HepG2 (cell line): ENCODE data around the gene CYP27B1. TPM values are rescaled to one million over a fixed set of nuclear protein-coding genes. Genes with fewer than 3 reads are reported as not detected.

Experiments
- BCL3 ChIP-seq: sonication (generic); formaldehyde crosslinking; IDR thresholded peaks from 2 replicates; pipeline ENCODE4 v1.5.1; 2020; ENCODE audit warnings: mild to moderate bottlenecking, missing genetic modification reagents, moderate library complexity
- CSRNP1 ChIP-seq: sonication (generic); formaldehyde crosslinking; IDR thresholded peaks from 2 replicates; pipeline ENCODE4 v1.8.1; 2023; ENCODE audit warnings: mild to moderate bottlenecking, missing genetic modification reagents
- GATA4 ChIP-seq: sonication (generic); IDR thresholded peaks from 2 replicates; pipeline ENCODE4 v1.6.1; 2016; ENCODE audit warnings: antibody characterized with exemption, low read depth, borderline replicate concordance
- MAZ ChIP-seq, 2 experiments: sonication (generic) in 1 of 2; formaldehyde crosslinking in 1 of 2; IDR thresholded peaks; 2 replicates each; pipeline versions ENCODE4 v1.5.0 to v1.6.1; 2012 to 2020; ENCODE audit warnings: low read depth in 2 of 2, mild to moderate bottlenecking in 2 of 2, borderline replicate concordance in 1 of 2, improper control_type of control experiment in 1 of 2, low read length in 1 of 2, missing genetic modification reagents in 1 of 2, moderate library complexity in 1 of 2
- MIXL1 ChIP-seq: IDR thresholded peaks from 2 replicates; pipeline ENCODE4 v1.6.1; 2016
- MYPOP ChIP-seq: sonication (generic); formaldehyde crosslinking; IDR thresholded peaks from 2 replicates; pipeline ENCODE4 v1.8.1; 2023; ENCODE audit warnings: mild to moderate bottlenecking, moderate library complexity, missing genetic modification reagents
- UBTF ChIP-seq: sonication (generic); formaldehyde crosslinking; IDR thresholded peaks from 2 replicates; pipeline ENCODE4 v1.4.0; 2020; ENCODE audit warnings: mild to moderate bottlenecking, missing genetic modification reagents
- ZBTB1 ChIP-seq: sonication (generic); formaldehyde crosslinking; IDR thresholded peaks from 2 replicates; pipeline ENCODE4 v1.4.0; 2020; ENCODE audit warnings: missing genetic modification reagents, borderline replicate concordance
- ZBTB49 ChIP-seq: sonication (generic); formaldehyde crosslinking; IDR thresholded peaks from 2 replicates; pipeline ENCODE4 v1.4.0; 2020; ENCODE audit warnings: missing genetic modification reagents, borderline replicate concordance
- ZNF138 ChIP-seq: sonication (generic); formaldehyde crosslinking; IDR thresholded peaks from 2 replicates; pipeline ENCODE4 v1.5.0; 2020; ENCODE audit warnings: mild to moderate bottlenecking, low read depth, missing genetic modification reagents
- ZNF143 ChIP-seq: sonication (generic); formaldehyde crosslinking; IDR thresholded peaks from 2 replicates; pipeline ENCODE4 v1.4.0; 2020; ENCODE audit warnings: missing genetic modification reagents
- ZNF160 ChIP-seq: sonication (generic); formaldehyde crosslinking; IDR thresholded peaks from 2 replicates; pipeline ENCODE4 v1.8.0; 2022; ENCODE audit warnings: mild to moderate bottlenecking, inconsistent platforms, missing genetic modification reagents
- ZNF30 ChIP-seq: sonication (generic); formaldehyde crosslinking; IDR thresholded peaks from 2 replicates; pipeline ENCODE4 v1.5.0; 2020; ENCODE audit warnings: mild to moderate bottlenecking, missing genetic modification reagents
- ZNF446 ChIP-seq: sonication (generic); formaldehyde crosslinking; IDR thresholded peaks from 2 replicates; pipeline ENCODE4 v1.5.0; 2020; ENCODE audit warnings: mild to moderate bottlenecking, missing genetic modification reagents
- ZNF580 ChIP-seq: IDR thresholded peaks from 2 replicates; pipeline ENCODE4 v1.6.1; 2016; ENCODE audit warnings: low read depth, borderline replicate concordance
- ZNF788 ChIP-seq: sonication (generic); formaldehyde crosslinking; IDR thresholded peaks from 2 replicates; pipeline ENCODE4 v1.5.0; 2020; ENCODE audit warnings: mild to moderate bottlenecking, missing genetic modification reagents, borderline replicate concordance
- ZUFSP ChIP-seq: sonication (generic); formaldehyde crosslinking; IDR thresholded peaks from 2 replicates; pipeline ENCODE4 v1.9.0; 2021; ENCODE audit warnings: missing genetic modification reagents, mild to moderate bottlenecking, borderline replicate concordance
- polyA plus RNA-seq, 8 experiments: library from polyadenylated mRNA; depleted of rRNA in 3 of 8; stranded (reverse) in 7 of 8; unstranded in 1 of 8; fragments of >200 nt; fragmentation: Illumina TruSeq in 4 of 8; extraction: Trizol in 4 of 8; gene quantifications; 2 replicates each; pipeline versions ENCODE4 v1.2.1 to v1.2.3, GENCODE V29; 2011 to 2016; ENCODE audit warnings: low read depth in 4 of 8, missing spikeins in 1 of 8, mixed read lengths in 1 of 8; ENCODE audit not compliant: insufficient read depth in 1 of 8
- total RNA-seq, 5 experiments: library from RNA; depleted of rRNA; stranded (reverse); fragments of >200 nt; fragmentation: Illumina TruSeq; extraction: Trizol; gene quantifications; 2 replicates each; pipeline ENCODE4 v1.2.3, GENCODE V29; 2016; ENCODE audit warnings: low read depth in 1 of 5

Gene CYP27B1
- total and polyA plus RNA-seq, 2 of the 13 experiments (the other 11 are each of a cell fraction or from before 2014, with no cell fraction given) = 2.3 to 3.0 TPM

GRCh38 chr12:57765003-57765697 is 1.7 kb downstream of the CYP27B1 start (continued):
- TF ChIP-seq ZNF446 (CRISPR knock-in tag) (no peak), CSRNP1 (CRISPR knock-in tag) (no peak; the same call in 1 of the 2 replicates), ZBTB49 (no peak), ZBTB1 (no peak), ZNF138 (CRISPR knock-in tag) (no peak; the same call in 1 of the 2 replicates), MAZ (IDR thresholded peaks at IDR 0.05; ENCODE audit: borderline replicate concordance, low read depth, low read length) (no peak), MAZ (CRISPR knock-in tag; IDR thresholded peaks at IDR 0.05; ENCODE audit: low read depth) (no peak; the same call in 1 of the 2 replicates), GATA4 (no peak), ZNF30 (CRISPR knock-in tag) (no peak), ZNF143 (CRISPR knock-in tag) (no peak), ZNF788 (no peak), MIXL1 (CRISPR knock-in tag) (no peak), ZUFSP (CRISPR knock-in tag) (no peak), MYPOP (0 out of 2 replicates have a peak, but pooled peaks have one; percentile 56), ZNF160 (CRISPR knock-in tag) (no peak), UBTF (peak; percentile 75), ZNF580 (0 out of 2 replicates have a peak, but pooled peaks have one; percentile 77), BCL3 (no peak)
